ENCODE measurements around the gene EXOC4.
"Not testable (repeated sequence)": the region's sequence is repeated elsewhere in the genome, so short reads cannot be mapped to it uniquely, and the experiment has no call there.

EXOC4 gene

DNA sequence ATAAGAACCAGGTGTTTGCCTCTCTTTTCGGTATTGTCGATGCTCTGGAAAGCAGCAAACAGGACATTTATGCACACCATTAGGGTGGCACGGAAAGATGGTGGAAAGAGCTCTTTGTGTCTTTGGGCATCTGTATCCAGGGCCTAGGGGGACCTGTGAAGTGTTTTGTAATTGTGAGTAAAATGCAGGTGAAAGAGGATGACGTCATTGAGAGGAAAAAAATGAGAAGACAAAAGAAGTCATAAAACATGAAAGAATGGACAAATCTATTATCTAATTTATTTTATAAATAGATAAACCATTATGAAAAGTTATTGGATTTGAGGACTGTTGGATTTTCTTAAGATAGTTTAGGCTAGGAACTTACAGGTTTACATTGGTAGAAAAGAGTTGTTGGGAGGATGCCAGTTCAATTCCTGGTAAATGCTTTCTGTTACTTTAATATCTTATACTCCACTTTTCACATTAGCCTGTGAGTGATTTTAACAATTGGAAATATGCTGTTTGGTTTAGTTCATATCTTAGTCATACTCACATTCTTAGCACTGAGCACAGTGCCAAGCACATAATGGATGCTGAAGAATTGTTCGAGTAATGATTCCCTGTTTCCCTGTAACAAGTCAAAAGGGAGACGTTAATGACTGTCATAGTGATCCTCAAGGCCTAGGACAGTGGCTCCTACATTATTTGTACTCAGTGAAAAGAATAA, 62.6 kb downstream of the EXOC4 start:
- no peak for DNase-seq (ENCODE audit: low spot score)

DNA sequence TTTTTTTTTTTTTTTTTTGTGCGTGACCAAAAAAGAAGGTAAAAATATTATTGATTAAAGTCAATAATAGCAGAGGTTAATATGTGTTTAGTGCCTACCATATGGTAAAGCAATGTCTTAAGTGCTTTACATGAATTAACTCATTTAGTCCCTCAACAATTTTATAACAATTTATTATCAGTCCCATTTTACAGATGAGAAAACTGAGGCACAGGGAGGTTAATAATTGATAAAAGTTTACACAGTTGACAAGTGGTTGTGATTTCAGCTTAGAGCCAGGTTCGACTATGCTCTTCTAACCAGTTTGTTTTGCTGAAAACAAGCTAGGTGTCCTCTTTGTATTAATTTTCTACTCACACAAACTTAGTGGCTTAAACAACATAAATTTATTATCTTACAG, 67.0 kb downstream of the EXOC4 start:
- DNase-seq (ENCODE audit: low spot score) = no peak

DNA sequence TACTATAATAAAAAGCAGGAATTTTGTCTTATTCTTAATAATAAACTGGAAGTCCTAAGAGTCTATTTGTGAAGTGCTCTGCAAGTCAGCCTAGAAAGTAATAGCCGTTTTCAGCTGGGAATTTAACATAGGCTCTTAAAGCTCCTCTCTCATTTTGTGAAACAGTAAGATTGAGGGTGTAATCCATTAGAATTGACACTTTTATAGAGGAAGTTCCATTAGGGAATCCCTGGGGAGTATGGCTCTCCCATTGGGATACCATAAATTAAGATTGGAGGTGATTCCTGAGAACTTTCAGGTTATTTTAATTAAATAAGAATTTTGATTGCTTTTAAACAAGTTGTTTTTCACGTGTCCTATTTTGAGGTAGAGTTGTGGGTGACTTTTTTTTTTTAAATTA, 68.0 kb downstream of the EXOC4 start:
- no peak for DNase-seq (ENCODE audit: low spot score)

DNA sequence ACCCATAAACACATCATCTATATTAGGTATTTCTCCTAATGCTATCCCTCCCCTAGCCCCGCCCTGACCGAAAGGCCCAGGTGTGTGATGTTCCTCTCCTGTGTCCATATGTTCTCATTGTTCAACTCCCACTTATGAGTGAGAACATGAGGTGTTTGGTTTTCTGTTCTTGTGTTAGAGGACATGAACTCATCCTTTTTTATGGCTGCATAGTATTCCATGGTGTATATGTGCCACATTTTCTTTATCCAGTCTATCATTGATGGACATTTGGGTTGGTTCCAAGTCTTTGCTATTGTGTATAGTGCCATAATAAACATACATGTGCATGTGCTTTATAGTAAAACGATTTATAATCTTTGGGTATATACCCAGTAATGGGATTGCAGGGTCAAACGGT, 68.5 kb downstream of the EXOC4 start:
- DNase-seq (ENCODE audit: low spot score) = not testable (repeated sequence)

DNA sequence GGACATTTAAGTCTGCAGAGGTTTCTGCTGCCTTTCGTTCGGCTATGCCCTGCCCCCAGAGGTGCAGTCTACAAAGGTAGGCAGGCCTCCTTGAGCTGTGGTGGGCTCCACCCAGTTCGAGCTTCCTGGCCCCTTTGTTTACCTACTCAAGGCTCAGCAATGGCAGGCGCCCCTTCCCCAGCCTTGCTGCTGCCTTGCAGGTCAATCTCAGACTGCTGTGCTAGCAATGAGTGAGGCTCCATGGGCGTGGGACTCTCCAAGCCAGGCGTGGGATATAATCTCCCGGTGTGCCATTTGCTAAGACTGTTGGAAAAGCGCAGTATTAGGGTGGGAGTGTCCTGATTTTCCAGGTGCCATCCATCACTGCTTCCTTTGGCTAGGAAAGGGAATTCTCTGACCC, 73.9 kb downstream of the EXOC4 start:
- not testable (repeated sequence) for DNase-seq (ENCODE audit: low spot score)

DNA sequence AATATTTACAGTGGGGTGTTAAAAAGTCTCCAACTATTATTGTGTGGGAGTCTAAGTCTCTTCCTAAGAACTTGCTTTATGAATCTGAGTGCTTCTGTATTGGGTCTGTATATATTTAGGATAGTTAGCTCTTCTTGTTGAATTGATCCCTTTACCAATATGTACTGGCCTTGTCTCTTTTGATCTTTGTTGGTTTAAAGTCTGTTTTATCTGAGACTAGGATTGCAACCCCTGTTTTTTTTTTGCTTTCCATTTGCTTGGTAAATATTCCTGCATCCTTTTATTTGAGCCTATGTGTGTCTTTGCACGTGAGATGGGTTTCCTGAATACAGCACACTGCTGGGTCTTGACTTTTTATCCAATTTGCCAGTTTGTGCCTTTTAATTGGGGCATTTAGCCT, 75.1 kb downstream of the EXOC4 start:
- not testable (repeated sequence) for DNase-seq (ENCODE audit: low spot score)

DNA sequence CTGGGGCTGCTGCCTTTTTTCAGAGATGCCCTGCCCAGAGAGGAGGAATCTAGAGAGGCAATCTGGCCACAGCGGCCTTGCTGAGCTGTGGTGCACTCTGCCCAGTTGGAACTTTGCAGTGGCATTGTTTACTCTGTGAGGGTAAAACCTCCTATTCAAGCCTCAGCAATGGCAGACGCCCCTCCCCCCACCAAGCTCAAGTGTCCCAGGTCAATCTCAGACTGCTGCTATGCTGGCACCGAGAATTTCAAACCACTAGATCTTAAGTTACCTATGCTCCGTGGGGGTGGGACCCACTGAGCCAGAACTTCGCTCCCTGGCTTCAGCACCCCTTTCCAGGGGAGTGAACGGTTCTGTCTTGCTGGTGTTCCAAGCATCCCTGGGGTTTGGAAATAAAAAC, 77.2 kb downstream of the EXOC4 start:
- DNase-seq (ENCODE audit: low spot score) = no peak

DNA sequence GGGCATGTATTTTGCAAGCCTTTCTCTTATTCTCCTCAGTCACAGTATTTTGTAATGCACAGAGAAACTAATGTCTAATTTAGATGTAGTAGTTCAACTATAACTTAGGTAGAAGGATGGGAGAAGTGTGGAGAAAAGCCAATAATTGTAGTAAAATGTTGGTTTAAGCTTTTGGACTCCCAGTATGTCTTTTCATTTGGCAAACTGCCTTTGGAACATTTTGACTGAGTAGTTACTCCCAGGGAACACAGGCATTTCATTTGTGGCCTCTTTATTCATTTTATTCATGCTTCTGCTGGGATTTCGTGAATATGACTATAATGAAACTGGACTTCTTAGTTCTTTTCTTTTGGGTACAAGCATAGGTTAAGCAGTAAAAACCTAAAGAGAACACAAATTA, 79.0 kb downstream of the EXOC4 start:
- DNase-seq (ENCODE audit: low spot score) = no peak

DNA sequence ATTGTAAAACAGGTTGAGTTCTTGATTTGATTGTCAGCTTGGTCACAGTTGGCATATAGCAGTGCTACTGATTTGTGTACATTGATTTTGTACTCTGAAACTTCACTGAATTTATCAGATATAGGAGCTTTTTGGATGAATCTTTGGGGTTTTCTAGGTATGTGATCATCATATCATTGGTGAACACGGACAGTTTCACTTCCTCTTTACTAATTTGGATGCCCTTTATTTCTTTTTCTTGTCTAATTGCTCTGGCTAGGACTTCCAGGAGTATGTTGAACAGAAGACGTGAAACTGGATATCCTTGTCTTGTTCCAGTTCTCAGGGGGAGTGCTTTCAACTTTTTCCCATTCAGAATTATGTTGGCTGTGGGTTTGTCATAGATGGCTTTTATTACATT, 86.9 kb downstream of the EXOC4 start:
- DNase-seq (ENCODE audit: low spot score) = no peak

DNA sequence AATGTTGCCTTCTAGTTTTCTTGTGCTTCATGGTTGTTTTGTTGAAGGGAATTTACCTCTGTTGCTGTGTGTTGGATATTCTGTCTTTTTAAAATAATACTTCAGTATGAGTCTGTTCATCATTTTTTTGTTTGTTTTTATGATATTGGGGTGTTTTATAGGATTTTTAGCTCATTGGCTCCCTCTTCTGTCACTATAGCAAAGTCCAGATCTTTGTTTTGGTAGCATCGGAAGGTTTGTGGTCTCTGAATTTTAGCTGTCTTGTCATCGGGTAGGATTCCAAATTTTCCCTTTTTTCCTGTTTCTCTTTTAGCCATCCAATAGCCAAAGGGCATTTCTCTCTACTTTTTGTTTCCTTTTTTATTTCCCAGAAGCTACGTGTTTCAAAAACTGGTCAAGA, 91.4 kb downstream of the EXOC4 start:
- DNase-seq (ENCODE audit: low spot score) = no peak

DNA sequence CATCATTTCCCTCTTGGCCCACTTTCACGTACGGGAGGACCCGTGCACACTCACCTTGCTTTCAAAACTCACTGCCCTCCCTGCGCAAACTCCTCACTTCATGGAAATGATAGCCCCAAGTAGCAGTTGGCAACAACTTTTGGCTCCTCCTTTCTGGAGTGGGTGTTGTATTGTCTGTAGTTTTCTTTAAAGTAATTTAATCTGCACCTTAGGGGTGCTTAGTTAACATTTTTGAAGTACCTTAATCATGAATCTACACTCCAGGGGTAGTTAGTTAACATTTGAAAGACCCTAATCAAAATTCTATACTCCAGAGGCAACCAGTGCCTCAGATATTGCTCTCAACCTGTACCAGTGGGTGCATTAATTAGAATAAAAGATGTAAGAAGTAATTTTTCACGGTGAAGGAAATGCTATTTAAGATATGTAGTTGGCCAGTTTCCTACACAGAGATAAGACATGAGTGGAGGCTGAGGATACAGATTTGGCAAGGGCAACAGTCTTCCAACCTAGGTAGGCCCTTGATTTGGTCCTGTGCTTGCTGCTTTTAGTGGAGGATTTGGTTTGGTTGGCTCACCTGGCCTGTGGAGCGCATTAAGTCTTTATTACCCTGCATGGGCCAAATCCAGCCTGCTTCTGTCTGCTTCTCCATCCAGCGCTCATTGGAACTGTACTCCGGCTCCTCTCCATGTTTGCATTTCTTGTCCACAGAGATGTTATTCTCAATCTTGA, 93.0 kb downstream of the EXOC4 start:
- DNase-seq (ENCODE audit: low spot score) = no peak

DNA sequence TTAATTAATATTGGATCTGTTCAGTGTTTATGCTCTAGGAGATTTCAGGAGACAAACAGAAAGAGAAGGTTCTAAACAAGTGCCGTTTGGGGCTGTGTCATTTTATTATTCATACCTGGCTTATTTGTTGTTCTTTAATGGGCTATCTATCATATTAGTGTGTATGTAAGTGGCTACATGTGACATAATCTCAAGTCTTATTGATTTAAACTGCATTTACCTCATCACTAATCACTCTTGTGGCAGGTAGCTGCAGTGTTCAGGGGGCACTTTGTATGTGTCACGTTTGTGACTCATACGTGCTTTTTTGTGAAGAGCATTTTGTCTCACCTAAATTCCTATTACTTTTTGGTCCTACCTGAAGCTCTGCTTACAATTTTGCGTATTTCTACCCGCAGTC, 95.4 kb downstream of the EXOC4 start:
- no peak for DNase-seq (ENCODE audit: low spot score)

DNA sequence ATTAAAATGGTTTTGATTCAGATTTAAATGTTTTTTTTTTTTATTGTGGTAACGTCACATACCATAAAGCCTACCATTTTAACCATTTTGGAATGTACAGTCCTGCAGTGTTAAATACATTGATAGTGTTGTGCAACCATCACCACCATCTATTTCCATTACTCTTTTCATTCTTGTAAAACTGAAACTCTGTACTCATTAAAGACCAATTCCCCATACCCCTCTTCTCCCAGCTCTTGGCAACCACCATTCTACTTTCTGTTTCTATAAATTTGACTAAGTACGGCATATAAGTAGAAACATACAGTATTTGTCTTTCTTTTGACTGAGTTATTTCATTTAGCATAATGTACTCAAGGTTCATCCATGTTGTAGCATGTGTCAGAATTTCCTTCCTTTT, 96.2 kb downstream of the EXOC4 start:
- no peak for DNase-seq (ENCODE audit: low spot score)

DNA sequence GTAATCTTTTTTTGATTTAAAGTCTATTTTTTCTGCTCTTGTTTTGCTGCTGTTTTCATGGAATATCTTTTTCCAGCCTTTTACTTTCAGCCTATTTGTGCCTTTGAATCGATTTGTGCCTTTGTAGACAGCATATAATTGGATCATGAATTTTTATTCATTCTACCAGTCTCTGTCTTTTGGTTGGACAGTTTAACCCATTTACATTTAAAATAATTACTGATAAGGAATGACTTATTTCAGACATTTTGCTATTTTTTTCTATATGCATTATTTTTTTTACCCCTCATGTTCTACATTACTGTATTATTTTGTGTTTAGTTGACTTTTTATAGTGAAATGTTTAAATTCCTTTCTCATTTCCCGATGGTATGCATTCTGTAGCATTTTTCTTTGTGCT, 99.6 kb downstream of the EXOC4 start:
- no peak for DNase-seq (ENCODE audit: low spot score)

DNA sequence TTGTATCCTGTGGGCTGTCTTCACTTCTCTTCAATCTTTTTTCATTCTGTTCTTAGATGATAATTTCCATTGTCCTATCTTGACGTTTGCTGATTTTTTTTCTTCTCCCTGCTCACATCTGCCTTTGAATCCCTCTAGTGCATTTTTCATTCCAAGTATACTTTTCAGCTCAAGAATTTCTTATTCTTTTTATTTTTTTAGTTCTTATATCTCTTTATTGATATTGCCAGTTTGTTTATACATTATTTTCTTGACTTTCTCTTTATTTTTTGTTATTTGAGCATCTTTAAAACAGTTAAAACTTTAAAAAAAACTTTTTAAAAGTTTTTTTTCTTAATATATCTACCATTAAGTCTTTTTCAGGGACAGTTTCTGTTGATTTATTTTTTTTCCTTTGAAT, 100.9 kb downstream of the EXOC4 start:
- DNase-seq (ENCODE audit: low spot score) = no peak

DNA sequence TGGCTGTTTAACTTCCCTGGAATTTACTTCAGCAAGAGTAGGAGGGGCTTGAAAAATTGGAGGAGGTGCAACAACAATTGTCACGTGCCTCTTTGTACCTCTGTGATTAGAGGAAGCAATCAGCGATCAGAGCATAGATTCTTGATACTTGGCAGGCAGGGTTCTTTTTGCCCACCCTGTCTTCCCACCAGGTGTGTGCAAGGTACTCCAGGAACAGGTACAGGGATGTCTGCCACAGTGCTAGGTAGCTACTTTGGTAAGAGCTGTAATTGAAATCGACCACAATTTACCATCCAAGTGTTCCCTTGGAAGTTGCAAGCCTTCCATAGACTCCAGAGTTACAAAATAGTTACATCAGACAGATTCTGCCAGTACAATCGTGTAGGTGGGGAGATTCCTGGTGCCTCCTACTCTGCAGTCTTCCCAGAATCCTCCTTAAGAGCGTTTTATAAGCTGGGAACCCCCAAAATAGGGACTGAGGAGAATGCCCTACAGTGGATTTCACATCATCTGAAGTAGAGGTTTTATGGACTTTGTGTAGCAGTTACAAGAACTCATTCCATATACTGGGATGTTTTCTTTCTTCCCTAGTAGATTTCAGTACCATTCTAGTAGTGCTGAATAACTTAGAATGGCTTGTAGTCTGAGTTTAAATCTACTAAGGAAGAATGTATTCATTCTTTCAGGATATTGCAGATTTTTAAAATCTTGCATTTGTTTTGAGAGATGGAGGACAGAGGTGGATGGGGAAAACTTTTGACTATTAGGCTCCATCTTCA, 101.9 kb downstream of the EXOC4 start:
- no peak for DNase-seq (ENCODE audit: low spot score)

DNA sequence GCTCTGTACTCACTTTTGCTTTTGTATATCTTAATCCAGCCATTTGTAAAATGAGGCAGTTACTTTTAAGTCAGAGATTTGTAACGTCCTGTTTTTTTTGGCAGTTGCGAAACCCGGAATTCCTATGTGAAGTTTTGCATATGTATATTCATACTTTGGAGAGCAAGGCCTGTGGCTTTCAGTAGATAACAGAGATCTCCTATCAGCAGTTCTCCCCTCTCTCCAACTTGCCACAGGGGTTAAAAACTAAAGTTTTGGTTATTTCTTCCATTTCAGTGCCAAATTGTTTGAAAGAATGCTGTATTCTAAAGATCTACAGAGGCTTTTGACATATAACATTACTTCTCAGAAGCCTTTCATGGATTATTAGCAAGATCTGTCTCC, 102.4 kb downstream of the EXOC4 start:
- no peak for DNase-seq (ENCODE audit: low spot score)

DNA sequence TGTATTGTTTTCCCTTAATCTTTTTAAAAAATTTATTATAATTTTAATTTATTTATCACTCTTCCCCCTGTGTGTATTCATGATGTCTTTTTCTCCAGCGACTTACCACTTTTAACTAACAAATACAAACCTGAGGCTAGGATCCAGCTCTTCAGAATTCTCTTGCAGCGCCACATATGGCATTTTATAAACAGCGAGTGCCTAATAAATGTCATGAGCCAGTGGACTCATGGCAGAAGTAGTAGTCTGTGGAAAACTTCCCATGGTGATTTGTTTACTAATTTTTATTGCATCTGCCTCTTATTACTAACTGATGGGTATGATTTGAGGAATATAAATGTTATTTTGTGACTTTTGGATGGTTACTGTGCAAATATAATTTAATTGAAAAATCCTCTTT, 102.9 kb downstream of the EXOC4 start:
- DNase-seq (ENCODE audit: low spot score) = no peak

DNA sequence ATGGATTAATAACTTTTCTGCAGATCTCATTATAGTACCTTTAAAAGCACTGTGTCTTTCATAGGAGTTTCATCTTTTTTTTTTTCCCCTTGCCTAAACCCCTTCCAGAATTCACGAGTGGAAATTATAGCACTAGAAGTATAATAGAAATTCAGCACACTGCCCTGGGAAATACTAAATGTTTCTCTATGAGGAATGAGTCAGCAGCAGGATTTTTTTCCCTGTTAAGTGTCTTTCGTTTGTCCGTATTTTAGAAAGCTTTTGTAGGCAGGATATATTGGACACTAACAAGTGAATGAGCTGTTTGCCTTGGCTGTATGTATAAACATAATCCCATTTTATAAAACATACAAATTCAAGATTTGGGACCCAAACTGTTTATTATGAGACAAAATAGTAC, 105.8 kb downstream of the EXOC4 start:
- DNase-seq (ENCODE audit: low spot score) = no peak

DNA sequence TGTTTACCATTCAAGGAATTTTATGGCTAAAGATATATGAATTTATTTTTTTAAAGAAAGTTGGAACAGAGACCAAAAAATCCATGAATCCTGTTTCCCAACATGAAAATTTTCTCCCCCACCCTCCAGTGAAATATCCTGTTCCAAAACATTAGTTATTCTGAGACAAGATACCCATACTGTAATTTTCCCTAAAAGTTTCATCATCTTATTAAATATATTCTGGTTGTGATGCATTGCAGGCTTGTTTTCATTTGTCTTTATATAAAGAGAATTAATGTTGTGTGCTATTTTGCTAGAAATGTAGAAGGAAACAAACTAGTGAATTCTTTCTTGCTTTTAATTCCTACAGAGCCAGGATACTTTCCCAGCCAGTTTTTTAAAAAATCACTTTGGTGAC, 106.6 kb downstream of the EXOC4 start:
- no peak for DNase-seq (ENCODE audit: low spot score)

DNA sequence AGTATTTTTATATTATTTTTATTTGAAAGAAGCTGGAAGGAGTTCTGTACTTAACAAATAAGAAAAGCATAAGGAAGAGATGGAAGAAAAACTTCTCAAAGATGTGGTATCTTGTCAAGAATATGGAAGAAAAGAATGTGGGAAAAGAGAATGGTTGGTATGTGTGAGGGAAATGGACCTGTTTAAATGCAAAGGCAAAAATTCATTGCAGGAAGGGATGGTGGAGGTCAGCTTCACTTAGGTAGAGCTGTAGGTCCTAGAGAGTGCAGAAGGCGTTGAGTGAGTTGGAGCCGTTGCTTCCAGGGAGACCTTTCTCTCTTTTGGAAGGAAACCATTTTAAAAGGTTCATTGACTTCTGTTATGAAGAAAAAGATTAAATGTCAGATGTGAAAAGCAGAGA, 107.3 kb downstream of the EXOC4 start:
- no peak for DNase-seq (ENCODE audit: low spot score)

DNA sequence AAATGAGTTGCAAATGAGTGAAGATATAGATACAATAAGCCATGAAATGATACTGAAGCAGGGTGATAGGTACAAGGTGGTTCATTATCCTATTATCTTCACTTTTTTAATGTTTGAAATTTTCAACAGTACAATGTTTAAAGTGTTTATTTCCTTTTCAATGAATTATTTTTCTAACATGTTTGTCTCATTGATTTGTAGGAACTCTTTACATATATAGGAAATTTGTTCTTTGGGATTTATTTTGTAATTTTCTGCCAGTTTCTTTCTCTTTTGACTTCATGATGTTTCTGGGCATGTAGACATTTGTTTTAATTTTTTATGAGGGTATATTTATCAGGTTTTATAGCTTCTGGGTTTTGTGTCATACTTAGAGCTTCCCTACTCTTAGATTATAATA, 108.9 kb downstream of the EXOC4 start:
- no peak for DNase-seq (ENCODE audit: low spot score)

DNA sequence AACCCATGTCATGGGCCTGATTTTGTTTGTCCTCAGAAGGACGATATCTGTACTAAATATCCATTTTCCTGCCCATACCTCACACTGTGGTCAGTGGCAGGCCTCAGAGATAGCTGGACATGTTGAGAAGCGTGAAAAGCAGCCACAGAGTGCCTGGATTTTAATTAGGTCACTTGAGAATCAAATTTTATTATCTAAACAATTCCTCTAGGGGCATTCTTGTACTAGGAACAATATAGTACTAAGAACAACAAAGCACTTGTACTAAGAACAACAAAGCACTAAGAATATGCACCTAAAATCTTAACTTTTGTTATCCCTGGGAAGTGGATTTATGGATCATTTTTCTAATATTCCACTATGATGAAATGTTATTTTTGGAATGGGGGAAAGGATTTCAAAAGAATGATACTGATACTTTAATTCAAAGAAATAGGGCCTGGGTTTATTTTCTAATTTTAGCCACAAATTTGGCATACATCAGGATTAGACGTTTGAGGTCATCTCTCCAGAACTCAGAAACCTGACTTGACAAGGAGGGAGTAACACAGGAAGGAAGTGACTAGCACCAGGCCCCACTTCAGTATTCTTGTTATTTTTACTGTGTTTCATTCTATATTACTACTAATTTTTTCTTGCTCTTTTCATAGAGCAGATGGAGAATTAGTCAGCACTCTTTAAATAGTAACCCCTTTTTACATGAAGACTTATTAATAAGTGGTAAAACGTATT, 112.2 kb downstream of the EXOC4 start:
- DNase-seq (ENCODE audit: low spot score) = no peak

All from LoVo (cell line).